GM04504 (cell line): Measurements from ENCODE around the gene TPD52L1.

ENCODE experiments used
- DNase-seq: peaks from one replicate; pipeline ENCODE4 v3.0.0-alpha.2; 2012; ENCODE audit warnings: low read depth

TPD52L1 gene

GRCh38 chr6:125211352-125211751, 57.8 kb downstream of the TPD52L1 start:
- DNase-seq: no peak

- DNase-seq: no peak
Measured at GRCh38 chr6:125212377-125212776, 58.8 kb downstream of the TPD52L1 start.

- no peak for DNase-seq
Measured at GRCh38 chr6:125213939-125214338, 60.4 kb downstream of the TPD52L1 start.

GRCh38 chr6:125215252-125215819, 61.8 kb downstream of the TPD52L1 start:
- no peak for DNase-seq

- no peak for DNase-seq
Measured at GRCh38 chr6:125216015-125216414, 62.4 kb downstream of the TPD52L1 start.

- no peak for DNase-seq
Measured at GRCh38 chr6:125217369-125217768, 63.8 kb downstream of the TPD52L1 start.

GRCh38 chr6:125217992-125218391, 64.4 kb downstream of the TPD52L1 start:
- no peak for DNase-seq

- DNase-seq: no peak
Measured at GRCh38 chr6:125219361-125219895, 65.9 kb downstream of the TPD52L1 start.

GRCh38 chr6:125220712-125221111, 67.1 kb downstream of the TPD52L1 start:
- no peak for DNase-seq

- no peak for DNase-seq
Measured at GRCh38 chr6:125222531-125223455, 69.2 kb downstream of the TPD52L1 start.

GRCh38 chr6:125224231-125224861, 70.8 kb downstream of the TPD52L1 start:
- no peak for DNase-seq

- DNase-seq: no peak
Measured at GRCh38 chr6:125227244-125227643, 73.7 kb downstream of the TPD52L1 start.

GRCh38 chr6:125228981-125229479, 75.5 kb downstream of the TPD52L1 start:
- DNase-seq: no peak

- DNase-seq: no peak
Measured at GRCh38 chr6:125230674-125231073, 77.1 kb downstream of the TPD52L1 start.

GRCh38 chr6:125231133-125231532, 77.6 kb downstream of the TPD52L1 start:
- DNase-seq: no peak

GRCh38 chr6:125231574-125232343, 78.2 kb downstream of the TPD52L1 start:
- DNase-seq: no peak

GRCh38 chr6:125232466-125232865, 78.9 kb downstream of the TPD52L1 start:
- DNase-seq: no peak

GRCh38 chr6:125233202-125233601, 79.6 kb downstream of the TPD52L1 start:
- no peak for DNase-seq

GRCh38 chr6:125236536-125237327, 83.2 kb downstream of the TPD52L1 start:
- no peak for DNase-seq

- DNase-seq: no peak
Measured at GRCh38 chr6:125237764-125238163, 84.2 kb downstream of the TPD52L1 start.

- no peak for DNase-seq
Measured at GRCh38 chr6:125245109-125245508, 91.5 kb downstream of the TPD52L1 start.
